Measurements from ENCODE around the gene CCDC149. TPM values are rescaled to one million over a fixed set of nuclear protein-coding genes. Genes with fewer than 3 reads are reported as not detected.

CCDC149 gene
- total and polyA plus RNA-seq, 2 of the 4 experiments (the other 2 are of a cell fraction), result 6.7 to 7.0 TPM

GRCh38 chr4:24772952-24773351 is 139.9 kb downstream of the CCDC149 start:
- ATAC-seq (ENCODE audit: low read depth) (no peak), DNase-seq (no peak)
- no peak overlapping the region for H3K4me2 ChIP-seq (ENCODE audit: low read depth, low read length)
- no peaks in the 10 kb centered on the region for H3K27me3 ChIP-seq (ENCODE audit: control insufficient read depth, insufficient read depth, low read length)
- no peaks in the 10 kb centered on the region for H4K20me1 ChIP-seq (ENCODE audit: insufficient read depth, low read length)
- no peaks in the 10 kb centered on the region for H3K36me3 ChIP-seq (ENCODE audit: control insufficient read depth, insufficient read depth, low read length)
- H2BK5ac ChIP-seq (ENCODE audit: low read depth, low read length, poor library complexity, severe bottlenecking), result no peak overlapping the region
- no peak overlapping the region for H3K9ac ChIP-seq (ENCODE audit: low read depth, low read length)
- no peak overlapping the region for H2AK9ac ChIP-seq (replicated peaks; ENCODE audit: low read depth, low read length, poor library complexity)
- no peak overlapping the region for H2BK15ac ChIP-seq (ENCODE audit: low read depth, low read length)
- H2AK5ac ChIP-seq (ENCODE audit: low read depth, low read length), result no peak overlapping the region
- H3K18ac ChIP-seq (ENCODE audit: low read depth, low read length), result no peak overlapping the region
- H3K4me1 ChIP-seq (ENCODE audit: control insufficient read depth, insufficient read depth, low read length), result peaks cover 12% of the 10 kb centered on the region
- H3K23ac ChIP-seq (ENCODE audit: low read depth, low read length), result no peak overlapping the region
- no peak overlapping the region for H4K5ac ChIP-seq (ENCODE audit: low read depth, low read length)
- TF ChIP-seq ELK1 (IDR thresholded peaks at IDR 0.05; ENCODE audit: borderline replicate concordance, low read depth, low read length) (no peak), MAFK (IDR thresholded peaks at IDR 0.05; ENCODE audit: low read depth, low read length) (no peak), MXI1 (IDR thresholded peaks at IDR 0.05; ENCODE audit: borderline replicate concordance, low read depth, low read length) (no peak), MAZ (IDR thresholded peaks at IDR 0.05; ENCODE audit: borderline replicate concordance, low read depth, low read length) (no peak)
- no peaks in the 10 kb centered on the region for H3K79me1 ChIP-seq (ENCODE audit: low read depth in 1 of 2, low read length in 2 of 2)
- H3K27ac ChIP-seq (ENCODE audit: insufficient read depth, low read length), result no peak overlapping the region
- POLR2A ChIA-PET (ENCODE audit: unreplicated experiment), result no interaction called here
- no peaks in the 10 kb centered on the region for H3K9me3 ChIP-seq (ENCODE audit: control insufficient read depth, insufficient read depth, low read length)
- 83% methylated on average over 1 of the region's 6 CpGs; no CpG with 5 or more reads in 1 of the 2 experiments for WGBS, 2 experiments (ENCODE audit: extremely low coverage in 2 of 2, insufficient read length in 1 of 2)
- intact Hi-C loops (cut with micrococcal nuclease) (no loop called here), dilution Hi-C loops (cut with HindIII; ENCODE audit: low sequenced_read_pairs, unreplicated experiment) (no loop called here), in situ Hi-C loops (cut with MboI; ENCODE audit: low sequenced_read_pairs) (no loop called here)
- no peak overlapping the region for H4K8ac ChIP-seq (ENCODE audit: low read depth in 2 of 2, low read length in 2 of 2)
- H3K4me3 ChIP-seq (ENCODE audit: insufficient read depth, low read depth, low read length), result no peak overlapping the region
- H3K56ac ChIP-seq (ENCODE audit: extremely low read depth, insufficient read depth, low read length), result no peak overlapping the region
- peaks cover 11% of the 10 kb centered on the region for H3K9me1 ChIP-seq (ENCODE audit: insufficient read depth, low read length)
- no peak overlapping the region for H2AFZ ChIP-seq (replicated peaks; ENCODE audit: low read length, poor library complexity)
- no peak overlapping the region for H2BK120ac ChIP-seq (ENCODE audit: low read depth, low read length)
- CTCF ChIA-PET, result no interaction called here
- no peak overlapping the region for H4K91ac ChIP-seq (ENCODE audit: insufficient read depth, low read depth, low read length)
- BruUV-seq (replicated peaks), result no TSS peak
- H3K4ac ChIP-seq (ENCODE audit: low read depth, low read length), result no peak overlapping the region
- H2BK20ac ChIP-seq (ENCODE audit: low read depth, low read length), result no peak overlapping the region
- no peak overlapping the region for H3K14ac ChIP-seq (replicated peaks; ENCODE audit: low read depth, low read length)

Measured in IMR-90 (cell line).